PFSK-1 (cell line): ENCODE measurements around the gene FUCA2.

ENCODE experiments used
- FOXP2 ChIP-seq: optimal IDR thresholded peaks from 2 replicates; pipeline ENCODE3; 2011; ENCODE audit warnings: borderline replicate concordance, control low read depth, inconsistent platforms; ENCODE audit not compliant: insufficient read depth; ENCODE audit errors: extremely low read length, extremely low read depth
- POLR2AphosphoS5 ChIP-seq: IDR thresholded peaks from 2 replicates; pipeline ENCODE4 v1.6.1; 2012; ENCODE audit warnings: low read depth, mild to moderate bottlenecking, control low read depth, low read length, moderate library complexity
- SIN3A ChIP-seq: IDR thresholded peaks from 2 replicates; pipeline ENCODE4 v1.6.1; 2012; ENCODE audit warnings: mild to moderate bottlenecking, low read length, moderate library complexity, borderline replicate concordance; ENCODE audit not compliant: insufficient read depth
- TAF1 ChIP-seq: IDR thresholded peaks from 2 replicates; pipeline ENCODE4 v1.6.1; 2012; ENCODE audit warnings: low read length, control low read depth, borderline replicate concordance; ENCODE audit not compliant: insufficient read depth
- TF ChIP-seq, protein P1 (sequence below), 2 experiments: IDR thresholded peaks; 2 replicates each; pipeline versions ENCODE4 v1.6.1 to v1.8.0; 2011 to 2012; ENCODE audit warnings: low read depth in 2 of 2, low read length in 2 of 2, control low read depth in 1 of 2, inconsistent platforms in 1 of 2, mild to moderate bottlenecking in 1 of 2, moderate library complexity in 1 of 2; ENCODE audit not compliant: insufficient read depth in 1 of 2

The FUCA2 gene

GRCh38 chr6:143468026-143468425, 43.5 kb downstream of the FUCA2 start:
- TF ChIP-seq, protein P1, sequence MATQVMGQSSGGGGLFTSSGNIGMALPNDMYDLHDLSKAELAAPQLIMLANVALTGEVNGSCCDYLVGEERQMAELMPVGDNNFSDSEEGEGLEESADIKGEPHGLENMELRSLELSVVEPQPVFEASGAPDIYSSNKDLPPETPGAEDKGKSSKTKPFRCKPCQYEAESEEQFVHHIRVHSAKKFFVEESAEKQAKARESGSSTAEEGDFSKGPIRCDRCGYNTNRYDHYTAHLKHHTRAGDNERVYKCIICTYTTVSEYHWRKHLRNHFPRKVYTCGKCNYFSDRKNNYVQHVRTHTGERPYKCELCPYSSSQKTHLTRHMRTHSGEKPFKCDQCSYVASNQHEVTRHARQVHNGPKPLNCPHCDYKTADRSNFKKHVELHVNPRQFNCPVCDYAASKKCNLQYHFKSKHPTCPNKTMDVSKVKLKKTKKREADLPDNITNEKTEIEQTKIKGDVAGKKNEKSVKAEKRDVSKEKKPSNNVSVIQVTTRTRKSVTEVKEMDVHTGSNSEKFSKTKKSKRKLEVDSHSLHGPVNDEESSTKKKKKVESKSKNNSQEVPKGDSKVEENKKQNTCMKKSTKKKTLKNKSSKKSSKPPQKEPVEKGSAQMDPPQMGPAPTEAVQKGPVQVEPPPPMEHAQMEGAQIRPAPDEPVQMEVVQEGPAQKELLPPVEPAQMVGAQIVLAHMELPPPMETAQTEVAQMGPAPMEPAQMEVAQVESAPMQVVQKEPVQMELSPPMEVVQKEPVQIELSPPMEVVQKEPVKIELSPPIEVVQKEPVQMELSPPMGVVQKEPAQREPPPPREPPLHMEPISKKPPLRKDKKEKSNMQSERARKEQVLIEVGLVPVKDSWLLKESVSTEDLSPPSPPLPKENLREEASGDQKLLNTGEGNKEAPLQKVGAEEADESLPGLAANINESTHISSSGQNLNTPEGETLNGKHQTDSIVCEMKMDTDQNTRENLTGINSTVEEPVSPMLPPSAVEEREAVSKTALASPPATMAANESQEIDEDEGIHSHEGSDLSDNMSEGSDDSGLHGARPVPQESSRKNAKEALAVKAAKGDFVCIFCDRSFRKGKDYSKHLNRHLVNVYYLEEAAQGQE (IDR thresholded peaks at IDR 0.05; ENCODE audit: insufficient read depth in 1 of 2, low read depth in 2 of 2, low read length in 2 of 2) = no peak
- no peak for TF ChIP-seq SIN3A
- no peak for TF ChIP-seq POLR2AphosphoS5
- no peak for TF ChIP-seq FOXP2
- no peak for TF ChIP-seq TAF1

DNA sequence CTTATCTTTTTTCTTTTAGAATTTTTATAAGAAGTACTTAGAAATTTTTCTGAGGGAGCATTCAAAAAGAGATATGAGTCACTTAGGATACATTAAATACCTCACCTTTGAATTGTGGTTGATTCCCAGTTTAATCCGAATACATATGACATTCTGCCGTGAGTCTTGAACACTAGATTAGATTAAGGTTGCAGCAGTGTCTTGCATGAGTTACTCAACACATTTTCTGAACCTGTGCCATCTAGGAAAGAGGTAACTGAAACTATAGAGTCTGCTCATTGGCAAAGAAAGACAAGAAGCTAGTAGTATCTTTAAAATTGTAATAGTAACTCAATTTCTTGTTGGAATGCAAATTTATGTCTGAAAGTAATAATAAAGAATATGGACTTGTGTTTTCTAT, 46.0 kb downstream of the FUCA2 start:
- TF ChIP-seq POLR2AphosphoS5 = no peak
- TF ChIP-seq, protein P1 (IDR thresholded peaks at IDR 0.05; ENCODE audit: insufficient read depth in 1 of 2, low read depth in 2 of 2, low read length in 2 of 2) = no peak
- no peak for TF ChIP-seq SIN3A
- TF ChIP-seq FOXP2 = no peak
- no peak for TF ChIP-seq TAF1

- TF ChIP-seq POLR2AphosphoS5 (no peak), SIN3A (no peak), FOXP2 (no peak), TAF1 (no peak)
- TF ChIP-seq, protein P1 (IDR thresholded peaks at IDR 0.05; ENCODE audit: insufficient read depth in 1 of 2, low read depth in 2 of 2, low read length in 2 of 2) = no peak
These were observed 53.8 kb downstream of the FUCA2 start for GRCh38 chr6:143457563-143458359.

- TF ChIP-seq SIN3A = no peak
- no peak for TF ChIP-seq POLR2AphosphoS5
- TF ChIP-seq, protein P1 (IDR thresholded peaks at IDR 0.05; ENCODE audit: insufficient read depth in 1 of 2, low read depth in 2 of 2, low read length in 2 of 2) = no peak
- no peak for TF ChIP-seq FOXP2
- TF ChIP-seq TAF1 = no peak
These were observed 60.0 kb downstream of the FUCA2 start for GRCh38 chr6:143451531-143451930.
